Measurements from ENCODE around the gene DLL1.

The DLL1 gene

DNA sequence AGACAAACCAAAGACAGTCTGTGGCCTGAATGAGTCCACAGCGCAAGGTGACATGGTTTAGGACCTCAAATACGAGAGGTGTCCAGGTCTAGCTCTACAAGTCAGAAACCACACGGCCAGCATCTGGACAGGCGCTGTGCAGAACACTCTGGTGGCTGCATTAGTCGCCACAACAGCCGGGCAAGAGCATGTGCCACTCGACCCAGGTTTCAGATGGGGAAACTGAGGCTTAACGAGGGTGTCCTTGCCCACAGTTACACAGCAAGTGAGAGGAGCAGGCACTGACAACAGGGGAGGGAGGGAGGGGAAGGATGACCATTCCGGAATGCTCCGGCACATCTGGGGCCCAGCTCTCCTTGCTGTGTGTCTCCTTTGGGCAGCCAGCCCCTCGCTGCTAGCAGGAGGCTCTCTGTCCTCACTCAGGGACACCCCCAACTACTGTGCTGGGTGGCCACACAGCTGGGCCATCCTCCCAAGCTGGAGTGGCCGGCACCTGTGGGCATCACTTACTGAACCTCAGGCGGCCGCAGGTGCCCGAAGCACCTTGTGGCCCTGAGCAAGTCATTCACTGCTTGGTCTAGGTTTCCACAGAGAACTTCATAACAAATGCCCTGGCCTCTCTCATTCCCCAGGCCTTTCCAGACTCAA lies 6.6 kb downstream of the DLL1 start:
- Histone ChIP-seq H3K4me3 (ENCODE audit: low read depth in 1 of 2, low read length in 1 of 2) (no peak overlapping the region), H3K4me1 (ENCODE audit: control insufficient read depth in 1 of 2, insufficient read depth in 1 of 2, low read depth in 1 of 2, low read length in 1 of 2) (peaks cover 6 to 8% of the 10 kb centered on the region in 2 experiments), H3K36me3 (no peaks in the 10 kb centered on the region), H3K27ac (no peak overlapping the region), H3K9me3 (no peaks in the 10 kb centered on the region), H3K27me3 (peaks cover 59% of the 10 kb centered on the region)
- TF ChIP-seq, protein P1, sequence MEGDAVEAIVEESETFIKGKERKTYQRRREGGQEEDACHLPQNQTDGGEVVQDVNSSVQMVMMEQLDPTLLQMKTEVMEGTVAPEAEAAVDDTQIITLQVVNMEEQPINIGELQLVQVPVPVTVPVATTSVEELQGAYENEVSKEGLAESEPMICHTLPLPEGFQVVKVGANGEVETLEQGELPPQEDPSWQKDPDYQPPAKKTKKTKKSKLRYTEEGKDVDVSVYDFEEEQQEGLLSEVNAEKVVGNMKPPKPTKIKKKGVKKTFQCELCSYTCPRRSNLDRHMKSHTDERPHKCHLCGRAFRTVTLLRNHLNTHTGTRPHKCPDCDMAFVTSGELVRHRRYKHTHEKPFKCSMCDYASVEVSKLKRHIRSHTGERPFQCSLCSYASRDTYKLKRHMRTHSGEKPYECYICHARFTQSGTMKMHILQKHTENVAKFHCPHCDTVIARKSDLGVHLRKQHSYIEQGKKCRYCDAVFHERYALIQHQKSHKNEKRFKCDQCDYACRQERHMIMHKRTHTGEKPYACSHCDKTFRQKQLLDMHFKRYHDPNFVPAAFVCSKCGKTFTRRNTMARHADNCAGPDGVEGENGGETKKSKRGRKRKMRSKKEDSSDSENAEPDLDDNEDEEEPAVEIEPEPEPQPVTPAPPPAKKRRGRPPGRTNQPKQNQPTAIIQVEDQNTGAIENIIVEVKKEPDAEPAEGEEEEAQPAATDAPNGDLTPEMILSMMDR (IDR thresholded peaks at IDR 0.05), result no peak

DNA sequence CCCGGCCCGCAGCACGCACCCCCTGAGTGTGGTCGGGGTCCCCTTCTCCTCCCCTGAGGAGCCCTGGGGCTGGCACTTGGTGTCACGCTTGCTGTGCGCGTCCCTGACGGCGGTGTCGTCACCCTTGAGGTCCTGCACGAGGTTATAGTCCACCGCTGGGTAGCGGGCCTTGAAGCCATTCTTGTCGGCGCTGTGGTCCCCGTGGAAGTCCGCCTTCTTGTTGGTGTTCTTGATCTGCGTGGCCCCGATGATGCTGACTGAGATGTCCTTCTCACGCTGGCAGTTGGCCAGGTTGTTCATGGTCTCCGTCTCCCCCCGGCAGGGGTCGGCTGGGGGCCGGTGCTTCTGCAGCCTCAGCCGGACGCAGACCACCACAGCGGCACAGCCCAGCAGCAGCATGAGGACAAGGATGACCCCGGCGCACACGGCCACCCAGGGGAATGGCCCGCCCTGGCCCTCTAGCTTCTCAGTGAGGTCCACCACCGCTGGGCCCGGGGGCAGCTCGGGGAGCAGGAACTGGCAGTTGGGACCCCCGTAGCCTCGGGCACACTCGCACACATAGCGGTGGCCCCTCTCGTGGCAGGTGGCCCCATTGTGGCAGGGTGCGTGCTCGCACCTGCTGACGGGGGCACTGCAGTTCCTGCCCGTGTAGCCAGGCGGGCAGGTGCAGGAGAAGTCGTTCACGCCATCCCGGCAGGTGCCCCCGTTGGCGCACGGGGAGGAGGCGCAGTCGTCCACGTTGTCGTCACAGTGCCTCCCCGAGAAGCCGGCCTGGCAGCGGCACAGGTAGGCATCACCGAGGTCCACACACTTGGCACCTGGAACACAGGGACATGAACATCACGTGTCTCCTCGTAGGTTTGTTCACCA lies 7.4 kb downstream of the DLL1 start:
- peaks cover 51% of the 10 kb centered on the region for H3K27me3 ChIP-seq
- H3K9me3 ChIP-seq, result no peaks in the 10 kb centered on the region
- peaks cover 5 to 7% of the 10 kb centered on the region in 2 experiments for H3K4me1 ChIP-seq (ENCODE audit: control insufficient read depth in 1 of 2, insufficient read depth in 1 of 2, low read depth in 1 of 2, low read length in 1 of 2)
- H3K4me3 ChIP-seq (ENCODE audit: low read depth in 1 of 2, low read length in 1 of 2), result no peak overlapping the region
- TF ChIP-seq, protein P1 (IDR thresholded peaks at IDR 0.05), result no peak
- no peak overlapping the region for H3K27ac ChIP-seq
- no peaks in the 10 kb centered on the region for H3K36me3 ChIP-seq

DNA sequence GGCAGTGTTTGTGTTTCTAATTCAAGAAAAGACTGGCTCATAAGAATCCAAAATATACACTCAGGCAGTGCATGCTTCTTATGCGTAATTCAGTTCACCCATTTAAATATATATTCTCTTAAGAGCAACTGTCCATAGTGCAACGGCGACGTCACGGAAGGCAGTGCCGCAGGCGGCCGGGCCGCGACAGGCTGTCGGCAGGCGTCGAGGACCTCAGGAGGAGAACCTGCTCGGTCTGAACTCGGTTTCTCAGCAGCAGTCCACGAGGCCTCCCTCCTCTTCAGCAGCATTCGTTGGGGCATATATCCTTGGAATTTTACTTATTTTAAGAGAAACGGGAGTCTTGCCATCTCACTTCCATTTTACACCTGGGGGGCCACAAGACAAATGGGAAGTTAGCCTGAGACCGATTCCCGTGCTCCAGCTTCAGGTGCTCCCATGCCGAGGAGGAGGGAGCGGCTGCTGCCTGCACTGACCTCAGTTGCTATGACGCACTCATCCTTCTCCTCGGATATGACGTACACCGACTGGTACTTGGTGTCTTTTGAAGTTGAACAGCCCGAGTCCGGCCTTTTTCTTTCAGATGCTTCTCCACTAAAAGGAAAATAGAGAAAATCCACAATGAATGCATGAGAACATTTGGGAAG lies 8.2 kb downstream of the DLL1 start:
- H3K27me3 ChIP-seq, result peaks cover 43% of the 10 kb centered on the region
- no peak overlapping the region for H3K27ac ChIP-seq
- peaks cover 12 to 15% of the 10 kb centered on the region in 2 experiments for H3K4me1 ChIP-seq (ENCODE audit: control insufficient read depth in 1 of 2, insufficient read depth in 1 of 2, low read depth in 1 of 2, low read length in 1 of 2)
- no peaks in the 10 kb centered on the region for H3K36me3 ChIP-seq
- TF ChIP-seq, protein P1 (IDR thresholded peaks at IDR 0.05), result no peak
- no peaks in the 10 kb centered on the region for H3K9me3 ChIP-seq
- H3K4me3 ChIP-seq (ENCODE audit: low read depth in 1 of 2, low read length in 1 of 2), result no peak overlapping the region

DNA sequence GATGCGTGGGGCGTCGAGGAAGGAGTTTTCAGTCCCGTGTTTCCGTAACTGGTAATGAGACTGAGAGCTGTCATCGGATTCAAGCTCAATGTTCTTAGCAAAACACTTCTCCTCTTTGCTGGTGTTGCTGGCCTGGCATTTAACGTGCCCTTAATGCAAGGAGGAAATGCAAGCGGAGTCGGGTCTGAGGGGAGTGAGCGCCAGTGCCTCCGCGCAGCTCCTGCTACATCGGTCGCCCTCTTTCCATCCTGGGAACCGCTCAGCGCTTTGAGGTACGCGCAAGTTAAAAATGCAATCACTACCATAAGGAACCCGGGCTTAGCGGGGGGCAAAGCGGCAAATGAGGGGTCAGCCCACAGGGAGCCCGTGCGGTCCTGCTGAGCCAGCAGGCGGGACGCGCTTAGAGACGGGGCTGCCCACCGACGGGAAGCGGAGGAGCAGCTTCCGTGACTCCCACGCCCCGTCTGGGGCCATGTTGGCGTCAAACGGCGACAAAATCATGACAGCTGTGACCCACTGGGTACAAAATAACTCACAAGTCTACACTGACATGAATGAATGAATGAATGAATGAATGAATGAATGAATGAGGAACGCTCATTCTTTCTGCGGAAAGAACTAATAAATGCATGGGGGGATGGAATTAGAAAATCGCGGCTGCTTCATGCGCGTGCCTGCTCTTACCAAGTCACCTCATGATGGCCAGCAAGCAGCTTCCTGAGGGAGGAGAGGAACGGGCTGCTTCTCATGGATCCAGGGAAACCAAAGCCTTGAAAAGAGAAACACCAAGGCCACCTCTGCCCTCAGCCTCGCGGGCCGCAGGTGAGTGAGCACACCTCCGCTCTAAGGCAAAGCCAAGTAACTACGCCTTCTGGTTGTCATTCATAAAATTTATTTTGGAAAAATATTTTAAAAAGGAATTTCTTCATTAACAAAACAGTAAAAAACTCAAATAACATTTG lies 9.3 kb downstream of the DLL1 start:
- Histone ChIP-seq H3K4me1 (ENCODE audit: control insufficient read depth in 1 of 2, insufficient read depth in 1 of 2, low read depth in 1 of 2, low read length in 1 of 2) (peaks cover 12 to 16% of the 10 kb centered on the region in 2 experiments), H3K27ac (no peak overlapping the region), H3K9me3 (no peaks in the 10 kb centered on the region), H3K36me3 (no peaks in the 10 kb centered on the region), H3K27me3 (peaks cover 33% of the 10 kb centered on the region), H3K4me3 (ENCODE audit: low read depth in 1 of 2, low read length in 1 of 2) (peak overlapping the region in 1 of 2 experiments; percentile 58)
- TF ChIP-seq, protein P1 (IDR thresholded peaks at IDR 0.05), result no peak

DNA sequence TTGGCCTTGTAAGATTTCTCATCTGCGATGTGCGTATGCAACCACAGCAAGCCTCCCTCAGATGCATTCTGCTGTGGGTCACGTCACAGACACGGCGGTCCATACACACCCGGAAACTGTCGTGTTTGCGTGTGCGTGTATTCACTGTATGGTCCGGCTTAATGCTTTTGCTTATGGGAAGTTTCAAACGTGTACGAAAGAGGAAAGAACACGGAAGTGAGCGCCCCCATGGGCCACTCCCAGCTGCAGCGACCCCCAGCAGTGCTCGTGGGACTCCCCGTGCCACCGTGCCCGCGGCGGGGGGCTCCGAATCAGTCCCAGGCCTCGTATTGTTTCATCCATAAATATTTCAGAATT lies 10.2 kb downstream of the DLL1 start:
- TF ChIP-seq, protein P1 (IDR thresholded peaks at IDR 0.05), result no peak
- Histone ChIP-seq H3K9me3 (no peaks in the 10 kb centered on the region), H3K4me1 (ENCODE audit: control insufficient read depth in 1 of 2, insufficient read depth in 1 of 2, low read depth in 1 of 2, low read length in 1 of 2) (peaks cover 12 to 16% of the 10 kb centered on the region in 2 experiments), H3K4me3 (ENCODE audit: low read depth in 1 of 2, low read length in 1 of 2) (peak overlapping the region; percentile 39 to 58), H3K36me3 (no peaks in the 10 kb centered on the region), H3K27ac (peak overlapping the region; percentile 75), H3K27me3 (peaks cover 23% of the 10 kb centered on the region)

Measured in neutrophil (primary cell).